SU-DHL-6 (cell line): Measurements from ENCODE around the gene TMEM140.

Source experiments
- H2AFZ ChIP-seq: fragments of 200-600 bp; sonication (generic); 2 replicates; pipeline ENCODE4 v1.6.1; 2014; ENCODE audit warnings: low read depth, mild to moderate bottlenecking, moderate library complexity, mixed read lengths, antibody characterized with exemption, low read length; ENCODE audit not compliant: severe bottlenecking
- H3F3A ChIP-seq: fragments of 200-600 bp; shearing (Covaris generic); 2 replicates; pipeline ENCODE4 v1.6.0; 2016; ENCODE audit warnings: antibody characterized with exemption, mild to moderate bottlenecking; ENCODE audit not compliant: insufficient read depth
- H3K27ac ChIP-seq: fragments of 200-600 bp; sonication (generic); 2 replicates; pipeline ENCODE4 v1.5.1; 2016; ENCODE audit warnings: low read depth, mild to moderate bottlenecking, low read length, moderate library complexity, mixed read lengths
- H3K27me3 ChIP-seq: fragments of 200-600 bp; sonication (generic), shearing (Covaris generic); 2 replicates; pipeline ENCODE4 v1.6.0; 2014; ENCODE audit warnings: mild to moderate bottlenecking, low read length
- H3K36me3 ChIP-seq: fragments of 200-600 bp; sonication (generic); 2 replicates; pipeline ENCODE4 v1.6.1; 2014; ENCODE audit warnings: mild to moderate bottlenecking, low read length, mixed read lengths
- H3K4me2 ChIP-seq: fragments of 300-600, 200-600 bp; shearing (Covaris generic), sonication (generic); 2 replicates; pipeline ENCODE4 v1.6.0; 2014; ENCODE audit warnings: low read length, low read depth, mild to moderate bottlenecking; ENCODE audit not compliant: poor library complexity, severe bottlenecking
- H3K4me3 ChIP-seq: fragments of 200-600 bp; sonication (generic); 2 replicates; pipeline ENCODE4 v1.5.1; 2014; ENCODE audit warnings: antibody characterized with exemption, low read length, mild to moderate bottlenecking, mixed read lengths; ENCODE audit not compliant: insufficient read depth, poor library complexity, severe bottlenecking
- H3K79me2 ChIP-seq: fragments of 200-600 bp; sonication (generic); 2 replicates; pipeline ENCODE4 v1.6.1; 2014; ENCODE audit warnings: mild to moderate bottlenecking, low read length, moderate library complexity; ENCODE audit not compliant: insufficient read depth
- H3K9ac ChIP-seq: fragments of 200-600 bp; sonication (generic); 2 replicates; pipeline ENCODE4 v1.7.0; 2014; ENCODE audit warnings: mild to moderate bottlenecking, low read length
- H3K9me2 ChIP-seq: fragments of 200-600 bp; sonication (generic); replicated peaks from 2 replicates; pipeline ENCODE4 v1.6.1; 2014; ENCODE audit warnings: low read length; ENCODE audit not compliant: insufficient read depth
- H3K9me3 ChIP-seq: fragments of 200-600 bp; sonication (generic); 2 replicates; pipeline ENCODE4 v1.6.1; 2014; ENCODE audit warnings: low read length, mixed read lengths; ENCODE audit not compliant: insufficient read depth
- H4K20me1 ChIP-seq: fragments of 200-600 bp; sonication (generic); 2 replicates; pipeline ENCODE4 v1.6.1; 2014; ENCODE audit warnings: low read depth, mild to moderate bottlenecking, antibody characterized with exemption, low read length, moderate library complexity, mixed read lengths
- EZH2phosphoT487 ChIP-seq: fragments of 200-600 bp; sonication (generic), shearing (Covaris generic); conservative IDR thresholded peaks from 2 replicates; pipeline ENCODE4 v1.6.1; 2018; ENCODE audit warnings: mild to moderate bottlenecking, antibody characterized with exemption, low read length, moderate library complexity, mixed read lengths
- TF ChIP-seq, protein P1 (sequence below): fragments of 200-600 bp; sonication (generic); IDR thresholded peaks from one replicate; pipeline ENCODE4 v1.5.1; 2017; ENCODE audit warnings: antibody characterized with exemption, mild to moderate bottlenecking, low read length, moderate library complexity; ENCODE audit not compliant: insufficient read depth, poor library complexity, severe bottlenecking

The TMEM140 gene

DNA sequence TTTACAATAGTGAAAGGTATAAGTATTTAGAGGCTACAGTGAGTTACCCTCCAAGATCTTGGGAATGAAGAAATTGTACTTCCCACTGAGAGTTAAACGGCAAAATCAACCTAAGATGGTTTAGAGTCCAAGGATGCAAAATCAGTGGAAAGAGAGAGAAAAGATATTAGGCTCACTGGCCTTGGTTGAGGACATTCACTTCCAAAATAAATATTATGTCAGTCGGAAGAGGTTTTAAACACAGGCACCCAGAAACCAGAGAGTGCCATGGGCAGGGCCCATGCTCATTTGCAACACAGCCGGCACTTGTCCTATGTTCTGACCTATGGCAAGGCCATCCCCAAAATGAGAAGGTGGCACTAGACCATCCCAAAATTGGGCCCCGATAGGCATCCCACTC lies 67.3 kb downstream of the TMEM140 start:
- no peaks in the 10 kb centered on the region for H3K9me3 ChIP-seq
- no peaks in the 10 kb centered on the region for H4K20me1 ChIP-seq
- H3F3A ChIP-seq, result no peaks in the 10 kb centered on the region
- no peak overlapping the region for H3K4me3 ChIP-seq
- no peaks in the 10 kb centered on the region for H3K27me3 ChIP-seq
- no peak overlapping the region for H3K4me2 ChIP-seq
- TF ChIP-seq EZH2phosphoT487, result no peak
- TF ChIP-seq, protein P1, sequence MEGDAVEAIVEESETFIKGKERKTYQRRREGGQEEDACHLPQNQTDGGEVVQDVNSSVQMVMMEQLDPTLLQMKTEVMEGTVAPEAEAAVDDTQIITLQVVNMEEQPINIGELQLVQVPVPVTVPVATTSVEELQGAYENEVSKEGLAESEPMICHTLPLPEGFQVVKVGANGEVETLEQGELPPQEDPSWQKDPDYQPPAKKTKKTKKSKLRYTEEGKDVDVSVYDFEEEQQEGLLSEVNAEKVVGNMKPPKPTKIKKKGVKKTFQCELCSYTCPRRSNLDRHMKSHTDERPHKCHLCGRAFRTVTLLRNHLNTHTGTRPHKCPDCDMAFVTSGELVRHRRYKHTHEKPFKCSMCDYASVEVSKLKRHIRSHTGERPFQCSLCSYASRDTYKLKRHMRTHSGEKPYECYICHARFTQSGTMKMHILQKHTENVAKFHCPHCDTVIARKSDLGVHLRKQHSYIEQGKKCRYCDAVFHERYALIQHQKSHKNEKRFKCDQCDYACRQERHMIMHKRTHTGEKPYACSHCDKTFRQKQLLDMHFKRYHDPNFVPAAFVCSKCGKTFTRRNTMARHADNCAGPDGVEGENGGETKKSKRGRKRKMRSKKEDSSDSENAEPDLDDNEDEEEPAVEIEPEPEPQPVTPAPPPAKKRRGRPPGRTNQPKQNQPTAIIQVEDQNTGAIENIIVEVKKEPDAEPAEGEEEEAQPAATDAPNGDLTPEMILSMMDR, result no peak
- no peak overlapping the region for H3K9ac ChIP-seq
- H3K36me3 ChIP-seq, result no peaks in the 10 kb centered on the region
- H3K27ac ChIP-seq, result no peak overlapping the region
- H2AFZ ChIP-seq, result no peak overlapping the region
- H3K79me2 ChIP-seq, result no peaks in the 10 kb centered on the region
- H3K9me2 ChIP-seq, result no peaks in the 10 kb centered on the region

DNA sequence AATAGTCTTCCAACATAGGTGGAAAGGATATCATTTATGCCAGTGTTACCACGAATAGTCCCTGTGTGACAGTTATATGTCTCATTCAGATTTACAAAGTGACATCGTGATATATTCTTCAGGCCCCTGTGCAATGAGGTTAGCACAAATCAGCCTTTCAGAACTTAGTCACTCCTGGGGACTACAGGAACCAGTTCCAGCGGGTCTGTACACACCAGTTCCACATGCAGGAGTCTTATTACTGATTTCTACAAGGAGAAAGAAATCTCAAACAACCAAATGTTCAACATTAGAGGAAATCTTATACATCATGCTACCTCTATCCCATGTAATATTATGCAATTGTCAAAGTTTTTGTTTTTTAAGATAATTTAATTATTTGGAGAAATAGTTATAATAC lies 67.8 kb downstream of the TMEM140 start:
- Histone ChIP-seq H3K4me3 (no peak overlapping the region), H2AFZ (no peak overlapping the region), H3K9me2 (no peaks in the 10 kb centered on the region), H3F3A (no peaks in the 10 kb centered on the region), H4K20me1 (no peaks in the 10 kb centered on the region), H3K9ac (no peak overlapping the region), H3K27ac (no peak overlapping the region), H3K4me2 (no peak overlapping the region), H3K79me2 (no peaks in the 10 kb centered on the region), H3K9me3 (no peaks in the 10 kb centered on the region), H3K36me3 (no peaks in the 10 kb centered on the region), H3K27me3 (no peaks in the 10 kb centered on the region)
- TF ChIP-seq, protein P1, result no peak
- no peak for TF ChIP-seq EZH2phosphoT487
